ENCODE measurements around the gene MSTO1.
A peak's percentile ranks its signal among the peaks of the same experiment; 100 is the strongest.
"Not testable (repeated sequence)": the region's sequence is repeated elsewhere in the genome, so short reads cannot be mapped to it uniquely, and the experiment has no call there.

Gene MSTO1

GRCh38 chr1:155598842-155599331, 11.1 kb upstream of the MSTO1 start:
- H3K27ac ChIP-seq (ENCODE audit: low read length), result no peak overlapping the region
- no peaks in the 10 kb centered on the region for H3K4me1 ChIP-seq (ENCODE audit: low read length)
- TF ChIP-seq EZH2phosphoT487 (IDR thresholded peaks at IDR 0.05; ENCODE audit: low read length), result no peak
- no peak for TF ChIP-seq EZH2 (optimal IDR thresholded peaks at IDR 0.05; ENCODE audit: low read depth, low read length)
- TF ChIP-seq, protein P1, sequence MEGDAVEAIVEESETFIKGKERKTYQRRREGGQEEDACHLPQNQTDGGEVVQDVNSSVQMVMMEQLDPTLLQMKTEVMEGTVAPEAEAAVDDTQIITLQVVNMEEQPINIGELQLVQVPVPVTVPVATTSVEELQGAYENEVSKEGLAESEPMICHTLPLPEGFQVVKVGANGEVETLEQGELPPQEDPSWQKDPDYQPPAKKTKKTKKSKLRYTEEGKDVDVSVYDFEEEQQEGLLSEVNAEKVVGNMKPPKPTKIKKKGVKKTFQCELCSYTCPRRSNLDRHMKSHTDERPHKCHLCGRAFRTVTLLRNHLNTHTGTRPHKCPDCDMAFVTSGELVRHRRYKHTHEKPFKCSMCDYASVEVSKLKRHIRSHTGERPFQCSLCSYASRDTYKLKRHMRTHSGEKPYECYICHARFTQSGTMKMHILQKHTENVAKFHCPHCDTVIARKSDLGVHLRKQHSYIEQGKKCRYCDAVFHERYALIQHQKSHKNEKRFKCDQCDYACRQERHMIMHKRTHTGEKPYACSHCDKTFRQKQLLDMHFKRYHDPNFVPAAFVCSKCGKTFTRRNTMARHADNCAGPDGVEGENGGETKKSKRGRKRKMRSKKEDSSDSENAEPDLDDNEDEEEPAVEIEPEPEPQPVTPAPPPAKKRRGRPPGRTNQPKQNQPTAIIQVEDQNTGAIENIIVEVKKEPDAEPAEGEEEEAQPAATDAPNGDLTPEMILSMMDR (IDR thresholded peaks at IDR 0.05; ENCODE audit: low read length), result no peak
- no peak overlapping the region for H2AFZ ChIP-seq (ENCODE audit: low read length)
- H3K79me2 ChIP-seq (ENCODE audit: low read length), result no peaks in the 10 kb centered on the region
- no peaks in the 10 kb centered on the region for H3K9me2 ChIP-seq (replicated peaks; ENCODE audit: insufficient read depth, low read length)
- H4K20me1 ChIP-seq (ENCODE audit: insufficient read depth, low read length), result no peaks in the 10 kb centered on the region
- H3K9ac ChIP-seq (ENCODE audit: low read length), result no peak overlapping the region
- no peaks in the 10 kb centered on the region for H3K9me3 ChIP-seq (replicated peaks; ENCODE audit: insufficient read depth, low read length)
- H3K27me3 ChIP-seq (replicated peaks; ENCODE audit: insufficient read depth, low read length), result no peaks in the 10 kb centered on the region
- no peaks in the 10 kb centered on the region for H3K36me3 ChIP-seq (replicated peaks; ENCODE audit: insufficient read depth, low read length)
- H3F3A ChIP-seq (ENCODE audit: insufficient read depth, low read length), result no peaks in the 10 kb centered on the region
- H3K4me3 ChIP-seq (ENCODE audit: low read length), result no peak overlapping the region
- DNase-seq, result no peak
- H3K4me2 ChIP-seq (ENCODE audit: low read depth, low read length), result no peak overlapping the region

GRCh38 chr1:155599828-155600572, 10.0 kb upstream of the MSTO1 start:
- not testable (repeated sequence) for H3K9me2 ChIP-seq (replicated peaks; ENCODE audit: insufficient read depth, low read length); H3K9me3 ChIP-seq (replicated peaks; ENCODE audit: insufficient read depth, low read length); H3K36me3 ChIP-seq (replicated peaks; ENCODE audit: insufficient read depth, low read length); H3K27me3 ChIP-seq (replicated peaks; ENCODE audit: insufficient read depth, low read length); H3K27ac ChIP-seq (ENCODE audit: low read length); H3K4me2 ChIP-seq (ENCODE audit: low read depth, low read length); H3K4me3 ChIP-seq (ENCODE audit: low read length); H3K79me2 ChIP-seq (ENCODE audit: low read length); DNase-seq; H2AFZ ChIP-seq (ENCODE audit: low read length); H4K20me1 ChIP-seq (ENCODE audit: insufficient read depth, low read length); H3F3A ChIP-seq (ENCODE audit: insufficient read depth, low read length); H3K4me1 ChIP-seq (ENCODE audit: low read length); H3K9ac ChIP-seq (ENCODE audit: low read length)

DNA sequence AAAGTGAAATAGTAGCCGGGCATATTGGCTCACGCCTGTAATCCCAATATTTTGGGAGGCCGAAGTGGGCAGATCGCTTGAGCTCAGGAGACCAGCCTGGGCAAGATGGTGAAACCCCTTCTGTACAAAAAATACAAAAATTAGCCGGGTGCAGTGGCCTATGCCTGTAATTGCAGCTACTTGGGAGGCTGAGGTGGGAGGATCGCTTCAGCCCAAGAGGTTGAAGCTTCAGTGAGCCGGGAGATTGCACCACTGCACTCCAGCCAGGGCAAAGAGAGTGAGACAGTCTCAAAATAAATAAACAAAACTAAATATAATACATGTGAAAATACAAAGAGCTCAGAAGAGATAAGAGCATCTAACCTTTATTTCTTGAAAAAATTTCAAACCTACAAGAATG, 2.3 kb upstream of the MSTO1 start:
- Histone ChIP-seq H3K27ac (ENCODE audit: low read length) (no peak overlapping the region), H3K4me1 (ENCODE audit: low read length) (no peaks in the 10 kb centered on the region), H3K9me3 (replicated peaks; ENCODE audit: insufficient read depth, low read length) (no peaks in the 10 kb centered on the region), H3K9me2 (replicated peaks; ENCODE audit: insufficient read depth, low read length) (no peaks in the 10 kb centered on the region), H3K4me3 (ENCODE audit: low read length) (no peak overlapping the region), H3K4me2 (ENCODE audit: low read depth, low read length) (no peak overlapping the region), H3F3A (ENCODE audit: insufficient read depth, low read length) (0 out of 2 replicates have a peak, but pooled peaks cover 11% of the 10 kb centered on the region), H3K27me3 (replicated peaks; ENCODE audit: insufficient read depth, low read length) (no peaks in the 10 kb centered on the region; the same call in 1 of the 2 replicates), H3K79me2 (ENCODE audit: low read length) (peaks cover 3% of the 10 kb centered on the region; the same call in 1 of the 2 replicates), H3K36me3 (replicated peaks; ENCODE audit: insufficient read depth, low read length) (no peaks in the 10 kb centered on the region), H2AFZ (ENCODE audit: low read length) (no peak overlapping the region), H4K20me1 (ENCODE audit: insufficient read depth, low read length) (no peaks in the 10 kb centered on the region), H3K9ac (ENCODE audit: low read length) (no peak overlapping the region)
- no peak for TF ChIP-seq EZH2 (optimal IDR thresholded peaks at IDR 0.05; ENCODE audit: low read depth, low read length)
- TF ChIP-seq EZH2phosphoT487 (IDR thresholded peaks at IDR 0.05; ENCODE audit: low read length), result no peak
- TF ChIP-seq, protein P1 (IDR thresholded peaks at IDR 0.05; ENCODE audit: low read length), result no peak
- peak; percentile 18 for DNase-seq

DNA sequence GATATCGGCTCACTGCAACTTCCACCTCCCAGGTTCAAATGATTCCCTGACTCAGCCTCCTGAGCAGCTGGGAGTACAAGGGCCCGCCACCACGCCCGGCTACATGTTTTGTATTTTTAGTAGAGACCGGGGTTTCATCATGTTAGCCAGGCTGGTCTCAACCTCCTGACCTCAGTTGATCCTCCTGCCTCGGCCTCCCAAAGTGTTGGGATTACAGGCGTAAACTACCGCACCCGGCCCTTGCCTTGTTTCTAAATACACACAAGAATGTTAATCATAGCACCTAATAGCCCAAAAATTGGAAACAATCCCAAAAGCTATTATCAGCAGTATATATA, 1.2 kb upstream of the MSTO1 start:
- H3K4me1 ChIP-seq (ENCODE audit: low read length), result no peaks in the 10 kb centered on the region
- H3F3A ChIP-seq (ENCODE audit: insufficient read depth, low read length), result 0 out of 2 replicates have a peak, but pooled peaks cover 11% of the 10 kb centered on the region
- no peak for DNase-seq
- H3K9me3 ChIP-seq (replicated peaks; ENCODE audit: insufficient read depth, low read length), result no peaks in the 10 kb centered on the region
- H2AFZ ChIP-seq (ENCODE audit: low read length), result no peak overlapping the region
- no peak overlapping the region for H3K4me2 ChIP-seq (ENCODE audit: low read depth, low read length)
- no peaks in the 10 kb centered on the region; the same call in 1 of the 2 replicates for H3K27me3 ChIP-seq (replicated peaks; ENCODE audit: insufficient read depth, low read length)
- H3K79me2 ChIP-seq (ENCODE audit: low read length), result peaks cover 3% of the 10 kb centered on the region; the same call in 1 of the 2 replicates
- H3K36me3 ChIP-seq (replicated peaks; ENCODE audit: insufficient read depth, low read length), result no peaks in the 10 kb centered on the region
- no peak overlapping the region for H3K4me3 ChIP-seq (ENCODE audit: low read length)
- no peaks in the 10 kb centered on the region for H4K20me1 ChIP-seq (ENCODE audit: insufficient read depth, low read length)
- H3K27ac ChIP-seq (ENCODE audit: low read length), result no peak overlapping the region
- no peak overlapping the region for H3K9ac ChIP-seq (ENCODE audit: low read length)
- TF ChIP-seq, protein P1 (IDR thresholded peaks at IDR 0.05; ENCODE audit: low read length), result no peak
- no peak for TF ChIP-seq EZH2phosphoT487 (IDR thresholded peaks at IDR 0.05; ENCODE audit: low read length)
- TF ChIP-seq EZH2 (optimal IDR thresholded peaks at IDR 0.05; ENCODE audit: low read depth, low read length), result no peak
- no peaks in the 10 kb centered on the region for H3K9me2 ChIP-seq (replicated peaks; ENCODE audit: insufficient read depth, low read length)

DNA sequence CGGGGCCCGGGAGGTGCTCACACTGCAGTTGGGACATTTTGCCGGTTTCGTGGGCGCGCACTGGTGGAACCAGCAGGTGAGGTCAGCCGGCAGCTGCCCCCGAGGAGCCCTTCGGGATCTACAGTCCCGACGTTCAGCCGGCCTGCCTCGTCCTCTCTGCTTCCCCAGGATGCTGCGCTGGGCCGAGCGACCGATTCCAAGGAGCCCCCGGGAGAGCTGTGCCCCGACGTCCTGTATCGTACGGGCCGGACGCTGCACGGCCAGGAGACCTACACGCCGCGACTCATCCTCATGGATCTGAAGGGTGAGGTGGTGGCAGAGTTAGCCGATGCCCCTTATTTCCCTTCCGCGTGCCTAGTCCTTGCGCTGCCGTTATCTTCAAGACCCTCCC, 234 bp downstream of the MSTO1 start:
- not testable (repeated sequence) for H3K4me2 ChIP-seq (ENCODE audit: low read depth, low read length); H3K79me2 ChIP-seq (ENCODE audit: low read length); H3K4me1 ChIP-seq (ENCODE audit: low read length); H3K27me3 ChIP-seq (replicated peaks; ENCODE audit: insufficient read depth, low read length); H2AFZ ChIP-seq (ENCODE audit: low read length); H3K27ac ChIP-seq (ENCODE audit: low read length); DNase-seq; H4K20me1 ChIP-seq (ENCODE audit: insufficient read depth, low read length); H3K36me3 ChIP-seq (replicated peaks; ENCODE audit: insufficient read depth, low read length); H3K9me2 ChIP-seq (replicated peaks; ENCODE audit: insufficient read depth, low read length); H3K9me3 ChIP-seq (replicated peaks; ENCODE audit: insufficient read depth, low read length)
- Histone ChIP-seq H3F3A (ENCODE audit: insufficient read depth, low read length) (0 out of 2 replicates have a peak, but pooled peaks cover 11% of the 10 kb centered on the region), H3K4me3 (ENCODE audit: low read length) (peak overlapping the region; percentile 75), H3K9ac (ENCODE audit: low read length) (peak overlapping the region; percentile 69; the same call in 1 of the 2 replicates)
